Immature natural killer cell (primary cell): ENCODE data around the gene TNC. TPM values are rescaled to one million over a fixed set of nuclear protein-coding genes. Genes with fewer than 3 reads are reported as not detected.
A peak's percentile ranks its signal among the peaks of the same experiment; 100 is the strongest.

Experiments used
- DNase-seq, 3 donors: peaks; one replicate each; pipeline ENCODE4 v3.0.0; 2022; ENCODE audit warnings: mixed read lengths in 1 of 3
- H3K27ac Mint-ChIP-seq, 6 donors: one replicate each; pipeline ENCODE4 v1.8.0; 2020; ENCODE audit warnings: mixed read lengths in 6 of 6, mild to moderate bottlenecking in 5 of 6, inconsistent platforms in 4 of 6, moderate library complexity in 3 of 6
- H3K27me3 Mint-ChIP-seq, 3 donors: one replicate each; pipeline ENCODE4 v1.8.0; 2020 to 2021; ENCODE audit warnings: low read depth in 3 of 3, mild to moderate bottlenecking in 3 of 3, mixed read lengths in 3 of 3, moderate library complexity in 3 of 3, inconsistent platforms in 1 of 3
- H3K36me3 Mint-ChIP-seq, 3 donors: one replicate each; pipeline ENCODE4 v1.8.0; 2020; ENCODE audit warnings: mixed read lengths in 3 of 3, inconsistent platforms in 2 of 3, mild to moderate bottlenecking in 2 of 3
- H3K4me1 Mint-ChIP-seq, 2 donors: one replicate each; pipeline ENCODE4 v1.8.0; 2020; ENCODE audit warnings: inconsistent platforms in 2 of 2, mild to moderate bottlenecking in 2 of 2, mixed read lengths in 2 of 2, moderate library complexity in 1 of 2
- H3K4me3 Mint-ChIP-seq, 5 donors: one replicate each; pipeline ENCODE4 v1.8.0; 2020; ENCODE audit warnings: mild to moderate bottlenecking in 5 of 5, mixed read lengths in 5 of 5, inconsistent platforms in 3 of 5, moderate library complexity in 3 of 5
- H3K9me3 Mint-ChIP-seq, 6 donors: one replicate each; pipeline ENCODE4 v1.8.0; 2020; ENCODE audit warnings: mild to moderate bottlenecking in 6 of 6, mixed read lengths in 6 of 6, inconsistent platforms in 4 of 6, moderate library complexity in 3 of 6
- polyA plus RNA-seq, 3 donors: library from polyadenylated mRNA; unstranded; fragments of 300-500 nt; fragmentation: Illumina TruSeq; gene quantifications; one replicate each; pipeline ENCODE4 v1.2.3, GENCODE V29; 2021

The TNC gene
- polyA plus RNA-seq, 3 donors from 2014 or later: not detected

- Mint-ChIP-seq H3K9me3 (no peaks in the 10 kb centered on the region), H3K4me3 (no peak overlapping the region), H3K27me3 (peaks cover 1 to 7% (median 1%) of the 10 kb centered on the region in 3 donors), H3K36me3 (no peaks in the 10 kb centered on the region), H3K27ac (no peak overlapping the region), H3K4me1 (no peaks in the 10 kb centered on the region)
- DNase-seq: no peak
These were observed 126.1 kb downstream of the TNC start for GRCh38 chr9:114991861-114992260.

- H3K36me3 Mint-ChIP-seq: no peaks in the 10 kb centered on the region
- no peaks in the 10 kb centered on the region for H3K9me3 Mint-ChIP-seq
- H3K4me3 Mint-ChIP-seq: no peak overlapping the region
- H3K4me1 Mint-ChIP-seq: no peaks in the 10 kb centered on the region
- no peak for DNase-seq
- no peak overlapping the region for H3K27ac Mint-ChIP-seq
- peaks cover 1 to 7% (median 1%) of the 10 kb centered on the region in 3 donors for H3K27me3 Mint-ChIP-seq
These were observed 127.1 kb downstream of the TNC start for GRCh38 chr9:114990901-114991300.

DNA sequence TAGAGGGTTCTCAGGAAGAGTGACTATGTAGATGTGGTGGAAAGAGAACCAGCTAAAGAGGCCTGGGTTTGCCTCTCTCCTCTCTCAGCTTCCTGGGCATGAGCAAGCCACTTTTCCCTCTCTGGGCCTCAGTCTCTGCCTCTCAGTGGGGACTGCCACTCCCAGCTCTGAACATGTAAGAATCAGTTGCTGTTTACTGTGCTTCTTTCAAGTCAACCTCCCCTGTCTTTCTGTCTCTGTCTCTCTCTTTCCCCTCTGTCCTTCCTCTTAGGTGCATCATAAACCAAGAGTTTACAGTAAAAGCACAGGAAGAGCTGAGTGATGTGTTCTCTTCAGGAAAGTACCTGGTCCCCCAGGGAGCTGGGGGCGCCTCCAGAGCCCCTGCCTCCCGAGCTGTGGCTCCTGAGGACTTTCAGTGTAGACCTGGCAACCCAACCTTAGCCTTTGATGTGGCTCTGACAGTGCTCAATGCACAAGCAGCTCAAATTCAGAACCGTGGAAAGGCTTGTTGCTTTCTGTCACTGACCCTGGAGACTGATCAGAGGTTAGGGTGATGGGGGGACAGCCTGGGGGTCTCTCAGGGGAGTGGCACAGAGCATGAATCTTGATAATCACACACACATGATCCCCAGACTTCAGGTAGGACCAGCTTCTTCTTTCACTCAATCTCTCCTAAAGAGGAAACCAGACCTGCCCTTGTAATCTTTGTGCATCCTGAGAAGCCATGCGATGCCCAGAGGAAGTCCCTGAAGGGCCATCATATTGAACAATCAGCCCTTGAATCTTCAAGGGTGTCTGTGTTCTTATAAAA lies 128.2 kb downstream of the TNC start:
- H3K4me3 Mint-ChIP-seq: no peak overlapping the region
- no peak for DNase-seq
- H3K27ac Mint-ChIP-seq: peak overlapping the region in 1 of 6 donors; percentile 12
- peaks cover 1 to 7% (median 1%) of the 10 kb centered on the region in 3 donors for H3K27me3 Mint-ChIP-seq
- no peaks in the 10 kb centered on the region for H3K36me3 Mint-ChIP-seq
- H3K4me1 Mint-ChIP-seq: no peaks in the 10 kb centered on the region
- H3K9me3 Mint-ChIP-seq: no peaks in the 10 kb centered on the region

DNA sequence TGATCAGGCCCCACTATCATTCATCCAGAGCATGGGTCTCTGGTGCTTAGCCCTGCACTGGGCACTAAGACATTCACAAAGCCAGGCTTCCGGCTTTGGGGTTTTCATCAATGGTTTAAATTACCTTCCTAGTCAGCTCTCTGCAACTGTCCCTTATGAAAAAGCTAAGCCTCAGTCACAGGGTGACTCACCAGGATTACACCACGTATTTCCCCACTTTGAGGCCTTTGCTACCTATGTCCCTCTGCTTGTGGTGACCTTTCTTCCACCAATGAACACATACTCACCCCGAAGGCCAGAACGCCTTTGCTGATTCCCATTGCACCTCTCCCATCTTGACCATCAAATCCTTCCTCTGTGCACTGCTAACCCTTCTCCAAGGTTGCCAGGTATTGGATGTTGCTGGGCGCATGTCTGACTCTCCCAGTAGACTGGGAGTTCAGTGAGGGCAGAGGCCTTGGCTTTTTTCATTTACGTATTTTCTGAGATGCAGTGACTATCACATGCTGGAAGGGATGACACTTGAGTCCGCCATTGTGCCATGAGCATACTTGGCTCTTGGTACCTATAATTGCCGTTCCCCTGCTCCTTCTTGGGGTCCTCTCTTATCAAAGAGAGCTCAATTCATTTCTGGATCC lies 128.9 kb downstream of the TNC start:
- Mint-ChIP-seq H3K36me3 (no peaks in the 10 kb centered on the region), H3K9me3 (no peaks in the 10 kb centered on the region), H3K27me3 (peaks cover 1 to 7% (median 1%) of the 10 kb centered on the region in 3 donors), H3K4me1 (no peaks in the 10 kb centered on the region), H3K27ac (no peak overlapping the region), H3K4me3 (no peak overlapping the region)
- DNase-seq: no peak

DNA sequence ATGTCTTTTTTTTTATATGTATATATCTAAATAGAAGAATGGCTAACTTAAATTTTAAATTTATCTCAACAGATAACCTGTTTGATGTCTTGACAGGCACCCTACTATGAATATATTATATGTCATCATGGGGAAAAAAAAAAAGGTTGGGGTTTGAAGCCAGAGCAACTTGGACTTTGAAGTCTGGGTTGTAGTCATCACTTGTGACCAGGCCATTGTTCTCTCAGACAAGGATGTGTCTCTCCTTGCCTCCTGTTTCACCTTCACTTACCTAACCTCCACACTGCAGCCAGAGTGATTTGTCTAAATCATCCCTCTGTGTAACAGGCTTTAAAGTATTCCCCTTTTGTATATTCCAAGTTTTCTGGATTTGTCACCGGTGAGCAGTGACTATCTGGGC lies 130.8 kb downstream of the TNC start:
- DNase-seq: no peak
- Mint-ChIP-seq H3K9me3 (no peaks in the 10 kb centered on the region), H3K36me3 (no peaks in the 10 kb centered on the region), H3K27me3 (peaks cover 1 to 3% (median 1%) of the 10 kb centered on the region in 3 donors), H3K4me1 (no peaks in the 10 kb centered on the region), H3K27ac (no peak overlapping the region), H3K4me3 (no peak overlapping the region)

- H3K27ac Mint-ChIP-seq: no peak overlapping the region
- DNase-seq: no peak
- H3K27me3 Mint-ChIP-seq: peaks cover 1 to 3% (median 1%) of the 10 kb centered on the region in 3 donors
- no peak overlapping the region for H3K4me3 Mint-ChIP-seq
- no peaks in the 10 kb centered on the region for H3K9me3 Mint-ChIP-seq
- no peaks in the 10 kb centered on the region for H3K36me3 Mint-ChIP-seq
- H3K4me1 Mint-ChIP-seq: no peaks in the 10 kb centered on the region
These were observed 131.9 kb downstream of the TNC start for GRCh38 chr9:114985959-114986501.

GRCh38 chr9:114981063-114981462 lies 136.9 kb downstream of the TNC start:
- Mint-ChIP-seq H3K36me3 (no peaks in the 10 kb centered on the region), H3K27me3 (no peaks in the 10 kb centered on the region), H3K27ac (no peak overlapping the region), H3K4me3 (no peak overlapping the region), H3K4me1 (no peaks in the 10 kb centered on the region), H3K9me3 (no peaks in the 10 kb centered on the region)
- DNase-seq: no peak

GRCh38 chr9:114973216-114973615 lies 144.7 kb downstream of the TNC start:
- Mint-ChIP-seq H3K9me3 (no peaks in the 10 kb centered on the region), H3K36me3 (no peaks in the 10 kb centered on the region), H3K4me1 (no peaks in the 10 kb centered on the region), H3K27ac (no peak overlapping the region), H3K4me3 (no peak overlapping the region), H3K27me3 (peaks cover 1 to 6% (median 4%) of the 10 kb centered on the region in 3 donors)
- no peak for DNase-seq

DNA sequence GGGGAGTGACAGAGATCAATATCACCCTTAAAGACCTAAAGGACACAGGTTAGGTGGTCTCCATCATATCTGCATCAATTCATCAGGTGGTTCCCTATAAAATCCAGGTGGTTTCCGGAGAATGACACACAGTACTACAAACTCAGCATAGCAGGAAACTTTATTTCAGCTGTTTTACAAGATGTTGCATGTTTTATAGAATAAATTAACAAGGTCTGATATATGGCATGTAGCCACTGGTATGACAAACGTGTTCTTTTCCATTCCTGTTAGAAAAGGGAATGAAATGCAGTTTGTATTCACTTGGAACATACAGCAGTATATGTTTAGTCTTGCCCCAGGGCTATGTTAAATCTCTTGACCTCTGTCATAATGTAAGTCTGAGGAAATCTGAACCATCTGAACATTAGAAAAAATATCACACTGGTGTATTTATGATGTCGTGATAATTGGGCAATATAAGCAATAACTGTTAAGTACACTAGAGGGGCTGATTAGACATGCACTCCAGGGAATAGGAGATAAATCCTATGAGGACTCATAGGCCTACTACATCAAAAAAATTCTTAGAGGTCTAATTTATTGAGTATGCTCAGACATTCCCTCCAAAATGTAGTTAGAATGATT lies 145.3 kb downstream of the TNC start:
- DNase-seq: no peak
- no peaks in the 10 kb centered on the region for H3K36me3 Mint-ChIP-seq
- no peak overlapping the region for H3K27ac Mint-ChIP-seq
- no peaks in the 10 kb centered on the region for H3K9me3 Mint-ChIP-seq
- H3K4me1 Mint-ChIP-seq: no peaks in the 10 kb centered on the region
- no peak overlapping the region for H3K4me3 Mint-ChIP-seq
- H3K27me3 Mint-ChIP-seq: peaks cover 1 to 6% (median 6%) of the 10 kb centered on the region in 3 donors

Other genes starting within 250 kb of the TNC start
- 10 to 100 TPM in 1 of 3 donors, 1 to 10 TPM in 2; 3.1 to 10.9 (median 6.0) TPM for gene TNFSF8, start 187.6 kb downstream of the TNC start, polyA plus RNA-seq